PC-9 (cell line): Measurements from ENCODE around the gene LMBRD1. TPM values are rescaled to one million over a fixed set of nuclear protein-coding genes. Genes with fewer than 3 reads are reported as not detected.
"Not testable (repeated sequence)": the region's sequence is repeated elsewhere in the genome, so short reads cannot be mapped to it uniquely, and the experiment has no call there.

Experiments used
- BruUV-seq: library from RNA; stranded (reverse); fragments of 400-500 nt; replicated peaks from 2 replicates; lab custom pipeline; 2021; lab: Mats Ljungman, UMichigan
- CTCF ChIA-PET: fragments of 300-600 bp; sonication (Branson Sonifier 250); formaldehyde crosslinking; loops from one replicate; lab custom pipeline; 2022; ENCODE audit warnings: antibody characterized with exemption; lab: Charles Lee
- POLR2A ChIA-PET: fragments of 300-600 bp; sonication (Branson Sonifier 250); formaldehyde crosslinking; loops from one replicate; lab custom pipeline; 2022; ENCODE audit warnings: antibody characterized with exemption; ENCODE audit not compliant: unreplicated experiment; lab: Charles Lee
- DNase-seq, 2 experiments: peaks; one replicate each; pipeline versions ENCODE4 v3.0.0 to v3.0.0-alpha.2; 2015 to 2022; ENCODE audit warnings: mixed read lengths in 1 of 2
- H2AFZ ChIP-seq: fragments of 200-600 bp; sonication (generic); 2 replicates; pipeline ENCODE4 v1.8.1; 2017; ENCODE audit warnings: antibody characterized with exemption
- H3F3A ChIP-seq: fragments of 200-600 bp; sonication (generic); 2 replicates; pipeline ENCODE4 v1.8.1; 2017; ENCODE audit warnings: antibody characterized with exemption, mild to moderate bottlenecking, low read depth; ENCODE audit not compliant: insufficient read depth
- H3K27ac ChIP-seq: fragments of 200-600 bp; sonication (generic); 2 replicates; pipeline ENCODE4 v1.6.1; 2016; ENCODE audit warnings: mixed run types
- H3K27me3 ChIP-seq: fragments of 200-600 bp; sonication (generic); 2 replicates; pipeline ENCODE4 v1.6.1; 2016; ENCODE audit warnings: low read depth, mixed run types; ENCODE audit not compliant: insufficient read depth
- H3K36me3 ChIP-seq: fragments of 200-600 bp; sonication (generic); 2 replicates; pipeline ENCODE4 v1.6.1; 2016; ENCODE audit warnings: low read depth, mixed run types
- H3K4me1 ChIP-seq: fragments of 200-600 bp; sonication (generic); replicated peaks from 2 replicates; pipeline ENCODE4 v1.6.1; 2016; ENCODE audit warnings: mixed run types; ENCODE audit not compliant: insufficient read depth
- H3K4me2 ChIP-seq: fragments of 200-600 bp; sonication (generic); 2 replicates; pipeline ENCODE4 v1.6.1; 2017; ENCODE audit warnings: mixed run types
- H3K4me3 ChIP-seq: fragments of 200-600 bp; sonication (generic); 2 replicates; pipeline ENCODE4 v1.6.1; 2016; ENCODE audit warnings: mixed run types
- H3K79me2 ChIP-seq: fragments of 200-600 bp; sonication (generic); 2 replicates; pipeline ENCODE4 v1.6.1; 2017; ENCODE audit warnings: low read depth, mixed run types
- H3K9me2 ChIP-seq: fragments of 200-600 bp; sonication (generic); 2 replicates; pipeline ENCODE4 v1.8.1; 2017; ENCODE audit warnings: mild to moderate bottlenecking; ENCODE audit not compliant: insufficient read depth
- H3K9me3 ChIP-seq: fragments of 200-600 bp; sonication (generic); 2 replicates; pipeline ENCODE4 v1.8.1; 2016; ENCODE audit warnings: low read depth; ENCODE audit not compliant: insufficient read depth
- H4K20me1 ChIP-seq: fragments of 200-600 bp; sonication (generic); 2 replicates; pipeline ENCODE4 v1.8.1; 2017; ENCODE audit not compliant: insufficient read depth
- CTCF ChIP-seq: fragments of 200-600 bp; sonication (generic); conservative IDR thresholded peaks from 2 replicates; pipeline ENCODE4 v1.6.1; 2017; ENCODE audit warnings: mixed run types, antibody characterized with exemption, mild to moderate bottlenecking, moderate library complexity
- EZH2 ChIP-seq: fragments of 200-600 bp; sonication (generic); IDR thresholded peaks from 2 replicates; pipeline ENCODE4 v1.8.0; 2017; ENCODE audit warnings: antibody characterized with exemption, low read depth
- intact Hi-C: fragments of 100-400 bp; cut with micrococcal nuclease; formaldehyde crosslinking; loops from one replicate; pipeline ENCODE4 v1.10.0; 2022; ENCODE audit not compliant: unreplicated experiment
- total RNA-seq: library from RNA; stranded (reverse); gene quantifications from 2 replicates; pipeline ENCODE4 v1.2.3, GENCODE V29; 2021

LMBRD1 gene
- total RNA-seq, 1 experiment from 2014 or later, result 24.6 TPM

GRCh38 chr6:69801711-69802110 lies 4.9 kb upstream of the LMBRD1 start:
- Histone ChIP-seq H3K4me3 (no peak overlapping the region), H3K27ac (no peak overlapping the region), H3K9me2 (no peaks in the 10 kb centered on the region), H3K27me3 (no peaks in the 10 kb centered on the region), H3K36me3 (no peaks in the 10 kb centered on the region), H4K20me1 (no peaks in the 10 kb centered on the region), H3K4me1 (peaks cover 9% of the 10 kb centered on the region; the same call in 1 of the 2 replicates), H3K9me3 (no peaks in the 10 kb centered on the region), H3K4me2 (no peak overlapping the region), H3K79me2 (no peaks in the 10 kb centered on the region), H2AFZ (no peak overlapping the region), H3F3A (no peaks in the 10 kb centered on the region; the same call in 1 of the 2 replicates)
- intact Hi-C loops, result no loop called here
- BruUV-seq, result no TSS peak
- TF ChIP-seq CTCF (no peak), EZH2 (no peak)
- DNase-seq, result no peak
- ChIA-PET CTCF (no interaction called here), POLR2A (no interaction called here)

- POLR2A ChIA-PET, result no interaction called here
- CTCF ChIA-PET, result no interaction called here
- H3K9me3 ChIP-seq, result no peaks in the 10 kb centered on the region
Measured at GRCh38 chr6:69801225-69801624, 4.4 kb upstream of the LMBRD1 start.

GRCh38 chr6:69798796-69799195 lies 2.0 kb upstream of the LMBRD1 start:
- H3K4me1 ChIP-seq, H3K27me3 ChIP-seq, H3K4me2 ChIP-seq, H4K20me1 ChIP-seq, H3F3A ChIP-seq, H3K4me3 ChIP-seq, H3K27ac ChIP-seq, CTCF ChIA-PET, intact Hi-C loops, H3K9me2 ChIP-seq, H3K9me3 ChIP-seq, BruUV-seq, H3K36me3 ChIP-seq, POLR2A ChIA-PET, H2AFZ ChIP-seq, DNase-seq: not testable (repeated sequence)
- H3K79me2 ChIP-seq, result peaks cover 21% of the 10 kb centered on the region; the same call in 1 of the 2 replicates

More at GRCh38 chr6:69801225-69801624, 4.4 kb upstream of the LMBRD1 start:
- intact Hi-C loops, result no loop called here
- H4K20me1 ChIP-seq, result no peaks in the 10 kb centered on the region
- no peaks in the 10 kb centered on the region; the same call in 1 of the 2 replicates for H3F3A ChIP-seq
- H3K4me1 ChIP-seq, result peaks cover 9% of the 10 kb centered on the region; the same call in 1 of the 2 replicates
- H3K79me2 ChIP-seq, result no peaks in the 10 kb centered on the region
- DNase-seq, result no peak
- no peaks in the 10 kb centered on the region for H3K9me2 ChIP-seq
- TF ChIP-seq EZH2 (no peak), CTCF (no peak)
- H3K36me3 ChIP-seq, result no peaks in the 10 kb centered on the region
- no peak overlapping the region for H3K4me2 ChIP-seq
- no peaks in the 10 kb centered on the region for H3K27me3 ChIP-seq
- no peak overlapping the region for H2AFZ ChIP-seq
- BruUV-seq, result no TSS peak
- H3K27ac ChIP-seq, result no peak overlapping the region
- H3K4me3 ChIP-seq, result no peak overlapping the region
